Measurements from ENCODE around the gene HLX.

HLX gene

DNA sequence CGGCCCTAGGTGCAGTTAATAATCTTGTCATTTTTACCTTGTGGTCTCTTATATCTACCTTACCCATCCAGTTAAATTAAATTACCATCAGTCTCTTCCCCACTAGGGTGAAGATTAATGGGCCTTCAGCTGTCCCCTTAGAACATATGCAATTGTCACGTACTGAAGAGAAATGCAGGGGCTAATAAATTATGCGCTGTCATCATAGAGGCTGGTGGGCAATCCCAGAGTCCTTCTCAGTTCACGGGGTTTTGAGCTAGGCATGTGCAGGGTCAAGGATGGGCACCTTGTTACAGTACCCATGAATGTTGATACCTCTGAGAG lies 35.8 kb downstream of the HLX start:
- DNase-seq (ENCODE audit: low spot score): no peak
- CTCF ChIA-PET: no interaction called here
- POLR2A ChIA-PET (ENCODE audit: low non-redundant PET): no interaction called here
- no peak overlapping the region for H3K27ac ChIP-seq
- TF ChIP-seq, protein P1, sequence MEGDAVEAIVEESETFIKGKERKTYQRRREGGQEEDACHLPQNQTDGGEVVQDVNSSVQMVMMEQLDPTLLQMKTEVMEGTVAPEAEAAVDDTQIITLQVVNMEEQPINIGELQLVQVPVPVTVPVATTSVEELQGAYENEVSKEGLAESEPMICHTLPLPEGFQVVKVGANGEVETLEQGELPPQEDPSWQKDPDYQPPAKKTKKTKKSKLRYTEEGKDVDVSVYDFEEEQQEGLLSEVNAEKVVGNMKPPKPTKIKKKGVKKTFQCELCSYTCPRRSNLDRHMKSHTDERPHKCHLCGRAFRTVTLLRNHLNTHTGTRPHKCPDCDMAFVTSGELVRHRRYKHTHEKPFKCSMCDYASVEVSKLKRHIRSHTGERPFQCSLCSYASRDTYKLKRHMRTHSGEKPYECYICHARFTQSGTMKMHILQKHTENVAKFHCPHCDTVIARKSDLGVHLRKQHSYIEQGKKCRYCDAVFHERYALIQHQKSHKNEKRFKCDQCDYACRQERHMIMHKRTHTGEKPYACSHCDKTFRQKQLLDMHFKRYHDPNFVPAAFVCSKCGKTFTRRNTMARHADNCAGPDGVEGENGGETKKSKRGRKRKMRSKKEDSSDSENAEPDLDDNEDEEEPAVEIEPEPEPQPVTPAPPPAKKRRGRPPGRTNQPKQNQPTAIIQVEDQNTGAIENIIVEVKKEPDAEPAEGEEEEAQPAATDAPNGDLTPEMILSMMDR (conservative IDR thresholded peaks at IDR 0.05; ENCODE audit: low read depth): no peak

DNA sequence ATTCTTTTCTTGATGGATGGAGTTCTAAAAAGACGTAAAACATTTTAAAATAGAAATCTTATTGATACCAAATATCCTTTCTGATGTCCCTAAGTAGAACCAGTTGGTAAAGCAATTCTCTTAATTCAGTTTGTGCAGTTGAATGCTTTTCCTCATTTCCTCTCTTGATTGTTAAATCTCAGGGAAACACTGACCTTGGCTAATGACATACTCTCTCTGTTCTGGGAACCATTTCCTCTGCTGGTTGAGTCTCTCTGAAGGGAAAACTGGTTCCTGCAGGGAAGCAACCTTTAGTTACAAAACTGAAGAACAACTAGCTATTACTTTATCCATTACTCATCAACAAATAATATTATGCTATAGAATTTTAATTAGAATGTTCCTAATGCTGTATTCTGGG lies 36.7 kb downstream of the HLX start:
- H3K27ac ChIP-seq: no peak overlapping the region
- DNase-seq (ENCODE audit: low spot score): no peak
- TF ChIP-seq, protein P1 (conservative IDR thresholded peaks at IDR 0.05; ENCODE audit: low read depth): no peak
- ChIA-PET POLR2A (ENCODE audit: low non-redundant PET) (no interaction called here), CTCF (no interaction called here)

DNA sequence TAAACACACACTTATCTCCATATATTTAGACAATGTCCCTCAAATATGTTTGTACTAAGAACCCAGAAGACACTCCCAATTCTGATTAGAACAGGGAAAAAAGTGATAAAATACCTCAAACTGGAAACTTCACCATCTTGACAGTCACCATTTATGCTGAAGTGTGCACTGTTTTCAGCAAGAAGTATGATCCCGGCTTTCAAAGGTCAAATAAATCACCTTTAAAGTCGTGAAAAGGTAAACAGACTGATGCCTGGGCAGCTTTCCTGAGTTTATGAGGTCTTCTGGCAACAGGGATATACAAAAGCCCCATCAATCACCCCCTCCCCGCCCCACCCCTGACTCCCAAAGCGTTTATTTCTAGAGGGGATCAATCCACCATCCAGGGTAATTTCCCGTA lies 37.9 kb downstream of the HLX start:
- H3K27ac ChIP-seq: no peak overlapping the region
- TF ChIP-seq, protein P1 (conservative IDR thresholded peaks at IDR 0.05; ENCODE audit: low read depth): no peak
- DNase-seq (ENCODE audit: low spot score): no peak
- CTCF ChIA-PET: no interaction called here
- POLR2A ChIA-PET (ENCODE audit: low non-redundant PET): no interaction called here

DNA sequence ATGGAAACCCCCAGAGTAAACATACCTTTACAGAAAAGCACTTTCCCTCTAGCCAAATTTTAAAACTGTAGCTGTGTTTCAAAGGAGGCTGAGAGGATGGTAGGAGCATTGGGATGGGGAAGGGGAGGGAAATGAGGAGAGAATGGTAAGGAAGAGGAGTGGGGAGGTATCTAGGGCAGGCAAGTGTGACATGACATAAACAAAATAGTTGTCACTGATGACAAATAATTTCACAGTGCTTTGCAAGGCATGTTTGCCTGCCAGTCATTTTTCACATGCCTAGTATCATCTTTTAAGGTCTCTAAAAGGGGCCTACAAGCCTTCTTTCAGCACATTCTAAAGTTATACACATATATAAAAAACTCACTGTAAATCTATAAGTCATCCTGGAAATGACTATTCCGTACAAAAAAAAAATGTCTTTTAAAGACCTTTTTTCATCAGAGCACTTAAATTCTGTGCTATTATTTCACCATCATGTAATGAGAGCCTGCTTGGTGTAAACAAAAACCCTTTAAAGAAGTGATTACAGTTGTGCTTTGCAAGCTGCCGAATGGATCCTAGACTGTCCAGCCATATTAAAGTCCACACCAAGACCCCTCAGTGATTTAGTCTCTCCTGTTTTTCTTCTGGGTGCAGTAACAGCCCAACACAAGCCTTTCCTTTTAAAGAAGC lies 38.4 kb downstream of the HLX start:
- ChIA-PET CTCF (no interaction called here), POLR2A (ENCODE audit: low non-redundant PET) (no interaction called here)
- no peak overlapping the region for H3K27ac ChIP-seq
- no peak for DNase-seq (ENCODE audit: low spot score)
- TF ChIP-seq, protein P1 (conservative IDR thresholded peaks at IDR 0.05; ENCODE audit: low read depth): no peak

DNA sequence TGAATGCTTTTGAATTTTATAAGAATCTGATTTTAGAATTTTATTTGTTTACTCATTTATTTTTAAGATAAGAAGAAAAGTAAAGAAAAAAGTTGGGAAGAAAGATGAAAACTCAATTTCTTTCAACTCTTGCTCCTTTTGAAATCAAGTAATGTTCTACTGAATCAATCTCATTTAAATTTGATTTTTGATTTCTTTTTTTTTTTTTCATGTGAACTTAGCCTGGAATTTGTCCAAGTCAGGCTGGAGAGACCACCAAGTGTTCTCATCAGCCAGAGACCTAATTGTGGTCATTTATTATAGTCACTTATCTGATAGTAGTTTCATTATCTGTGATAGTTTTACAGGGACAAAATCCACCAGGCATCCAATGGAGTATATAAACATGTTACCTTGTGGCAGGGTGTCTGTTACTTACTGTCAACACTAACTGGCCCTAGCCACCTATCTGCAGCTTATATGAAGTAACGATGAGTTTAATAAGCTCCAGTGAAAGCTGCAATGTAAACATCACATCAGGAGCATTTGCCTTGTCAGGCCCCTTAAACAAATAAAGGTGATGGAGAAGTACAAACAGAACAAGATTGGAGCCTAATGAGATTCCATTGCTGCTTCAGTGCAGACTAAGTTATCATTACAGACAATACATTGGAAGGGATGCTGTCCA lies 39.2 kb downstream of the HLX start:
- ChIA-PET POLR2A (ENCODE audit: low non-redundant PET) (no interaction called here), CTCF (no interaction called here)

DNA sequence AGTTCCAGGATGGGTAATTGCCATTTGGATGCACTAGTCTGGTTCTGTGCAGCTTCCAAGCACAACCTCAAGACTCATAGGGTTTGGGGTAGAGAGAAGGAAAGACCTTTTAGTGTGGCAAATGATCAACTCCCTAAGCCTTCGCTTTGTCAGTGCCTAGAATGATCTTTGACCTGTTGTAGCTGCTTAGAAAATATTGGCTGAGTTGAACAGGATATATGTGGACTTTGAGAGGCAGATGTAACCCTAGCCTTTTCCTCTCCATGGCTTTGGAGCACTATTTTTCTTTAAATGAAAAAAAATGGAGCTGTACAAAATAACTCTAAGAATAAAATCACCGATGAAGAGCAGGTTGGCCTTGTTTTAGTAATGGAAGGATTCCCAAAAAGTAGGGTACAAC lies 41.7 kb downstream of the HLX start:
- CTCF ChIA-PET: no interaction called here
- TF ChIP-seq, protein P1 (conservative IDR thresholded peaks at IDR 0.05; ENCODE audit: low read depth): no peak
- DNase-seq (ENCODE audit: low spot score): no peak
- no peak overlapping the region for H3K27ac ChIP-seq
- POLR2A ChIA-PET (ENCODE audit: low non-redundant PET): no interaction called here

More for the DNA sequence above, 39.2 kb downstream of the HLX start:
- TF ChIP-seq, protein P1 (conservative IDR thresholded peaks at IDR 0.05; ENCODE audit: low read depth): no peak
- H3K27ac ChIP-seq: no peak overlapping the region
- no peak for DNase-seq (ENCODE audit: low spot score)
